PC-9 (cell line): ENCODE results near the gene TRIM44.

ENCODE experiments used
- EZH2 ChIP-seq: fragments of 200-600 bp; sonication (generic); IDR thresholded peaks from 2 replicates; pipeline ENCODE4 v1.8.0; 2017; ENCODE audit warnings: antibody characterized with exemption, low read depth
- TF ChIP-seq, protein P1 (sequence below): fragments of 200-600 bp; sonication (generic); conservative IDR thresholded peaks from 2 replicates; pipeline ENCODE4 v1.6.1; 2017; ENCODE audit warnings: mixed run types, antibody characterized with exemption, mild to moderate bottlenecking, moderate library complexity

DNA sequence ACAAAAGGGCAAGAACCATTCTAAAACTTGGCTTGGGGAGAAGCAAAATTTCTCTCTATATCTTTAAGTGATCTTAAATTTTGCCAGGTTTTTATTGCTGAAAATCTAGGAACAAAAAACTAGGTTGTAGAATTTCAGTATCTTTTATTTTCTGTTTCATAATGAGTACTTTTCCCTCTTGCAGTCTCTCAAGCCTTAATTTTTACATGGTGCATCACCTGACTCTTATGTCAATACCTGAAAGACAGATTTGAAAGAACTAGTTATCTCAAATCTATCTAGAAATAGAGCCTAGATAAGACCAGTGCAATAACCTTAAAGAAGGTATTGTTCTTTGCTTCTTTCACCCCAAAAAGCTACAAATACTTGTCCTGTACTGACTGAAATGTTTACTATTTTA is 122.1 kb downstream of the TRIM44 start:
- TF ChIP-seq, protein P1, sequence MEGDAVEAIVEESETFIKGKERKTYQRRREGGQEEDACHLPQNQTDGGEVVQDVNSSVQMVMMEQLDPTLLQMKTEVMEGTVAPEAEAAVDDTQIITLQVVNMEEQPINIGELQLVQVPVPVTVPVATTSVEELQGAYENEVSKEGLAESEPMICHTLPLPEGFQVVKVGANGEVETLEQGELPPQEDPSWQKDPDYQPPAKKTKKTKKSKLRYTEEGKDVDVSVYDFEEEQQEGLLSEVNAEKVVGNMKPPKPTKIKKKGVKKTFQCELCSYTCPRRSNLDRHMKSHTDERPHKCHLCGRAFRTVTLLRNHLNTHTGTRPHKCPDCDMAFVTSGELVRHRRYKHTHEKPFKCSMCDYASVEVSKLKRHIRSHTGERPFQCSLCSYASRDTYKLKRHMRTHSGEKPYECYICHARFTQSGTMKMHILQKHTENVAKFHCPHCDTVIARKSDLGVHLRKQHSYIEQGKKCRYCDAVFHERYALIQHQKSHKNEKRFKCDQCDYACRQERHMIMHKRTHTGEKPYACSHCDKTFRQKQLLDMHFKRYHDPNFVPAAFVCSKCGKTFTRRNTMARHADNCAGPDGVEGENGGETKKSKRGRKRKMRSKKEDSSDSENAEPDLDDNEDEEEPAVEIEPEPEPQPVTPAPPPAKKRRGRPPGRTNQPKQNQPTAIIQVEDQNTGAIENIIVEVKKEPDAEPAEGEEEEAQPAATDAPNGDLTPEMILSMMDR, result no peak
- TF ChIP-seq EZH2, result no peak
